HG03039 (cell line): ENCODE measurements around the gene ZNF654.
"Not testable (repeated sequence)": the region's sequence is repeated elsewhere in the genome, so short reads cannot be mapped to it uniquely, and the experiment has no call there.

ENCODE experiments used
- ATAC-seq: cut with Tn5 transposase; IDR thresholded peaks from one replicate; pipeline ENCODE4 v1.9.1; 2021; ENCODE audit warnings: mild to moderate bottlenecking, moderate library complexity; ENCODE audit not compliant: unreplicated experiment

ZNF654 gene

GRCh38 chr3:88133711-88134263 lies 74.7 kb downstream of the ZNF654 start:
- no peak for ATAC-seq

GRCh38 chr3:88137836-88138235 lies 78.8 kb downstream of the ZNF654 start:
- ATAC-seq, result no peak

GRCh38 chr3:88141458-88142083 lies 82.5 kb downstream of the ZNF654 start:
- ATAC-seq, result no peak

GRCh38 chr3:88142094-88142624 lies 83.1 kb downstream of the ZNF654 start:
- ATAC-seq, result no peak

GRCh38 chr3:88147261-88147660 lies 88.2 kb downstream of the ZNF654 start:
- ATAC-seq, result no peak

- ATAC-seq, result no peak
These were observed 89.6 kb downstream of the ZNF654 start for GRCh38 chr3:88148651-88149050.

GRCh38 chr3:88149101-88149508 lies 90.0 kb downstream of the ZNF654 start:
- peak; percentile 9 for ATAC-seq

GRCh38 chr3:88149509-88150362 lies 90.7 kb downstream of the ZNF654 start, which contains the start of gene C3orf38:
Gene C3orf38 (plus strand): TSS chr3:88149959. CDS start chr3:88150053, 94 bp downstream.
- peak; percentile 75 for ATAC-seq

GRCh38 chr3:88150371-88150770 lies 91.3 kb downstream of the ZNF654 start:
- ATAC-seq, result peak; percentile 26

- ATAC-seq, result no peak
These were observed 91.8 kb downstream of the ZNF654 start for GRCh38 chr3:88150806-88151205.

GRCh38 chr3:88151358-88151757 lies 92.3 kb downstream of the ZNF654 start:
- ATAC-seq, result no peak

- no peak for ATAC-seq
These were observed 93.8 kb downstream of the ZNF654 start for GRCh38 chr3:88152841-88153240.

- ATAC-seq, result no peak
These were observed 107.4 kb downstream of the ZNF654 start for GRCh38 chr3:88166419-88166971.

- ATAC-seq, result no peak
These were observed 108.1 kb downstream of the ZNF654 start for GRCh38 chr3:88167173-88167572.

- ATAC-seq, result no peak
These were observed 108.6 kb downstream of the ZNF654 start for GRCh38 chr3:88167704-88168103.

- ATAC-seq, result no peak
These were observed 109.1 kb downstream of the ZNF654 start for GRCh38 chr3:88168171-88168570.

- ATAC-seq, result peak; percentile 86
These were observed 121.4 kb downstream of the ZNF654 start for GRCh38 chr3:88180398-88180999.

- not testable (repeated sequence) for ATAC-seq
These were observed 123.3 kb downstream of the ZNF654 start for GRCh38 chr3:88182165-88182918.

GRCh38 chr3:88188436-88188835 lies 129.4 kb downstream of the ZNF654 start:
- ATAC-seq, result no peak

- ATAC-seq, result peak; percentile 98
These were observed 130.3 kb downstream of the ZNF654 start for GRCh38 chr3:88189361-88189810.
